Tibial nerve (tissue), 3 donors: Measurements from ENCODE around the gene TULP4.

Source experiments
- CTCF ChIP-seq, 5 experiments: fragments of 200-600 bp in 3 of 5; fragments of 450-650 bp in 2 of 5; sonication (generic) in 3 of 5; IDR thresholded peaks; one replicate each; pipeline ENCODE4 v1.5.1; 2016 to 2019; ENCODE audit warnings: antibody characterized with exemption in 5 of 5, mild to moderate bottlenecking in 3 of 5, moderate library complexity in 2 of 5
- POLR2A ChIP-seq, 2 donors: fragments of 450-650 bp; IDR thresholded peaks; one replicate each; pipeline ENCODE4 v1.6.1; 2017; ENCODE audit warnings: antibody characterized with exemption in 2 of 2, mild to moderate bottlenecking in 2 of 2, moderate library complexity in 2 of 2

- no peak for TF ChIP-seq CTCF (IDR thresholded peaks at IDR 0.05)
- no peak for TF ChIP-seq POLR2A (IDR thresholded peaks at IDR 0.05)
These were observed 75.3 kb downstream of the TULP4 start for GRCh38 chr6:158387578-158387977.
